GM18502 (cell line): ENCODE results near the gene EFCAB3.
"Not testable (repeated sequence)": the region's sequence is repeated elsewhere in the genome, so short reads cannot be mapped to it uniquely, and the experiment has no call there.

Experiments
- ATAC-seq: cut with Tn5 transposase; IDR thresholded peaks from one replicate; pipeline ENCODE4 v1.9.1; 2021; ENCODE audit warnings: mild to moderate bottlenecking; ENCODE audit not compliant: unreplicated experiment, poor library complexity

The EFCAB3 gene

GRCh38 chr17:62458483-62458882 lies 78.1 kb downstream of the EFCAB3 start:
- peak; percentile 11 for ATAC-seq

- ATAC-seq: not testable (repeated sequence)
Measured at GRCh38 chr17:62464422-62464821, 84.1 kb downstream of the EFCAB3 start.

DNA sequence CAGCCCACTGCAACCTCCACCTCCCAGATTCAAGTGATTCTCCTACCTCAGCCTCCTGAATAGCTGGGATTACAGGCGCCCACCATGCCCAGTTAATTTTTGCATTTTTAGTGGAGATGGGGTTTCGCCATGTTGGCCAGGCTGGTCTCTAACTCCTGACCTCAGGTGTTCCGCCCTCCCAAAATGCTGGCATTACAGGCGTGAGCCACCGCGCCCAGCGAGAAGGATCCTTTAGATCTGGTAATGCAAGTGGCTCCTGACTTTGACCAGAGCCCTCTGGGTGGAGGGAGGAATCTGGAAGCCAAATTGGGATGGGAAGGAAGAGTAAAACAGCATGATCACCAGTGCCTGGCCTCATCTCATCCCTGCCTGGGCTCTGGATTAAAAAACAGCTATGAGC lies 84.9 kb downstream of the EFCAB3 start:
- ATAC-seq: not testable (repeated sequence)
